ENCODE measurements around the gene ZIK1.

DNA sequence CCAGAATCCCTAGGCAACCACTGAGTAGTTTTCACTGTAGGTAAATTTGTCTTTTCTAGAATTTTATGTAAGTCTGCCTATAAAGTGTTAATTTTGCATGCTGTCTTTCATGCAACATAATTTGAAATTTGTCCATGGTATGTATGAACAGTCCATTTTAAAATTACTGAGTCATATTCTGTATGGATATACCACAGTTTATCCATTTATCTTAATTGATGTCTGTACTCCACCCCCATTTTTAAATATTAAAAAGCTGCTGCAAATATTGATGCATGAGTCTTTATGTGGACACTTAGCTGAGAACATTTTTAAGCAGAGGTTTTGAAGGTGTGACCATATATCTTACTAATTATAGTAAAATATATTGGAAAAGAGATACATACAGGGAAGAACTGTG lies 39.1 kb downstream of the ZIK1 start:
- TF ChIP-seq, protein P1, sequence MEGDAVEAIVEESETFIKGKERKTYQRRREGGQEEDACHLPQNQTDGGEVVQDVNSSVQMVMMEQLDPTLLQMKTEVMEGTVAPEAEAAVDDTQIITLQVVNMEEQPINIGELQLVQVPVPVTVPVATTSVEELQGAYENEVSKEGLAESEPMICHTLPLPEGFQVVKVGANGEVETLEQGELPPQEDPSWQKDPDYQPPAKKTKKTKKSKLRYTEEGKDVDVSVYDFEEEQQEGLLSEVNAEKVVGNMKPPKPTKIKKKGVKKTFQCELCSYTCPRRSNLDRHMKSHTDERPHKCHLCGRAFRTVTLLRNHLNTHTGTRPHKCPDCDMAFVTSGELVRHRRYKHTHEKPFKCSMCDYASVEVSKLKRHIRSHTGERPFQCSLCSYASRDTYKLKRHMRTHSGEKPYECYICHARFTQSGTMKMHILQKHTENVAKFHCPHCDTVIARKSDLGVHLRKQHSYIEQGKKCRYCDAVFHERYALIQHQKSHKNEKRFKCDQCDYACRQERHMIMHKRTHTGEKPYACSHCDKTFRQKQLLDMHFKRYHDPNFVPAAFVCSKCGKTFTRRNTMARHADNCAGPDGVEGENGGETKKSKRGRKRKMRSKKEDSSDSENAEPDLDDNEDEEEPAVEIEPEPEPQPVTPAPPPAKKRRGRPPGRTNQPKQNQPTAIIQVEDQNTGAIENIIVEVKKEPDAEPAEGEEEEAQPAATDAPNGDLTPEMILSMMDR (IDR thresholded peaks at IDR 0.05) = no peak
- no peak for TF ChIP-seq POLR2A (IDR thresholded peaks at IDR 0.05)

Measured in Peyer's patch (tissue), 4 donors.